Ramos (cell line): ENCODE measurements around the gene ABCA9.
"Not testable (repeated sequence)": the region's sequence is repeated elsewhere in the genome, so short reads cannot be mapped to it uniquely, and the experiment has no call there.

Experiments used
- in situ Hi-C: fragments of 300-500 bp; cut with MboI; formaldehyde crosslinking; loops from one replicate; pipeline ENCODE4 v1.14.3; 2022; ENCODE audit warnings: low sequenced_read_pairs; ENCODE audit not compliant: unreplicated experiment

ABCA9 gene

DNA sequence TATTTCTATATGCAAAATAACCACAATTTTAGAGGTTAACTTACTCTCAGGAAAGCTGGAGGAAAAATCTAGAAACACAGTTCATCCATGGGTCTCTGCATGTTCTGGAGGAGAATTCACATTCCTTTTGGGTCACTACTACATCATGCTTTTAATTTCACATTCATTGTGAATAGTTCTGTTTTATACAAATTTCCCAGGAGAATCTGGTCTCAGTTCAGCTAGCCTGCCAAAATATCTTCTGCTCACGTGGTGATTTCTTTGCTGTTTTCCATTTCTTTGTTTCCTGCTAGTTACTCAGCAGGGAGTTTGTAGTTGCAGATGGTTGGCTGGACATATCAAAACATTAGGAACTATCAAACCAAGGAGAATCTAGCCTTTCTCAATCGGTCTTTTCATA is at the start of gene ABCA9:
Gene ABCA9 (minus strand): TSS at position 106 of the 400 bp plus-strand sequence. CDS start 9,801 bp downstream, outside the sequence.
- in situ Hi-C loops: no loop called here

DNA sequence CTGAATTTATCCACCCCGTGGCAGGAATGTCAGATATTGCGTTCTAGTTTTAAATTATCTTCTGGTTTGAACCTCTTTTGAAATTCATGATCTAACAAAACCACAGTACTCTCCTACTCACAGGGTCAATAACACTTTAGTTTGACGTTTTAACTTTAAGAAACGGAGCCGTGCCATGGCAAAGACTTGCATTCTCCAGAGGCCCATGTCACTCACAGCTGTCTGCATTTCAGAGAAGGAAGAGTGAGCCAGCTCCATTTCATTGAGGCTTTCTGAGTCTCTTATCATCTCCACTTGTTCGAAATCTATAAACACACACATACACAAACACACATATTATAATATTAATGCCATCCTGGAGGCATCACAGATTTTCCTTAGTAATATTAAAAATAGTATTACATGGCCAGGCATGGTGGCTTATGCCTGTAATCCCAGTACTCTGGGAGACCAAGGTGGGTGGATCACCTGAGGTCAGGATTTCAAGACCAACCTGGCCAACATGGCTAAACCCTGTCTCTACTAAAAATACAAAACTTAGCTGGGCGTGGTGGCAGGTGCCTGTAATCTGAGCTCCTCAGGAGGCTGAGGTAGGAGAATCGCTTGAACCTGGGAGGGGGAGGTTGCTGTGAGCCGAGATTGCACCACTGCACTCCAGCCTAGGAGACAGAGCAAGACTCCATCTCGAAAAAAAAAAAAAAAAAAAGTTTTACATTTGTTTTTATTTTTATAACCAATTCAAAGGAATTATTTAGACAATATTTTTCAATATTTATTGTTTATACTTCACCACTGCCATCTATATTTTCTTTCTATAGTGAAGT is 45.4 kb upstream of the ABCA9 start:
- in situ Hi-C loops: loop anchor here (25.0 kb wide), 1 partner anchor 869 kb away; the partner anchor contains the start of gene AMZ2

GRCh38 chr17:69103557-69104233 is 43.0 kb upstream of the ABCA9 start:
- in situ Hi-C loops: loop anchor here (25.0 kb wide), 1 partner anchor 866 kb away; the partner anchor contains the start of gene AMZ2

DNA sequence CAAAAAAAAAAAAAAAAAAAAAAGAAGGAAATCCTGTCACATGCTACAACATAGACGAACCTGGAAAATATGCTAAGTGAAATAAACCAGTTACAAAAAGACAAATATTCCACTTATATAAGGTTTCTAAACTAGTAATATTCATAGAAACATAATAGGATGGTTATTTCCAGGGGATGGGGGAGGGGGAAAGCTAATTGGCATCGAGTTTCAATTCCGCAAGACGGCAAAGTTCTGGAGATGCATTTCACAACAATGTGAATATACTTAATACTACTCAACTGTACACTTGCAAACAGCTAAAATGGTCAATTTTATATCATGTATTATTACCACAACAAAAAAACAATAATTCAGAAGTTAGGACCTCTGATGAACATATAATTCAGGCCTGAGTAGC is 37.9 kb upstream of the ABCA9 start:
- in situ Hi-C loops: no loop called here

- in situ Hi-C loops: no loop called here
These were observed 35.8 kb upstream of the ABCA9 start for GRCh38 chr17:69096541-69096940.

GRCh38 chr17:69093995-69094394 is 33.3 kb upstream of the ABCA9 start:
- in situ Hi-C loops: no loop called here

DNA sequence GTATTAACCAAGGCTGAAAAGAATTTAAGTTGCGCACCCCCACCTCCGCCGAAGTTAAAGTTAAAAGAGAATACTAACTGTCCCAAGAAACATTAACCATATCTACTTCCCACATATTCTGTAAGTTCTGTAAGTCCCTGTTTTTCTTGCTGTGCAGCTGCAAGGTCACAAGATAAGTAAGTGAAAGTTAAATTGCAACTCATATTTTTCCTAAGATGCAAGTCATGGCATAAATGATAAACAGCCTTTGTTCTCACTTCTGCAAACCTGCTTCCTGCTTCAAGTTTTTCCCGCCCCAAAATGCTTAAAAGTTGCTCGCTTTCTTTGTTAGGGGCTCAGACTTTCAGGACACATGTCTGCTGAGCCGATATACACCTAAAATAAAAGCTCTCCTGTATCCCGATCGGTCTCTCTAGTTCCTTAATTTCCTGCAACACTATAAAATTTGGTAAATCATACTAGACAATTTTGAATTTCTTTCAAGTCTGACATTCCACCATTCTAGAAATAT is 32.6 kb upstream of the ABCA9 start:
- in situ Hi-C loops: no loop called here

- in situ Hi-C loops: no loop called here
These were observed 29.6 kb upstream of the ABCA9 start for GRCh38 chr17:69090365-69090764.

- in situ Hi-C loops: no loop called here
These were observed 28.0 kb upstream of the ABCA9 start for GRCh38 chr17:69088643-69089200.

- in situ Hi-C loops: no loop called here
These were observed 25.9 kb upstream of the ABCA9 start for GRCh38 chr17:69086641-69087040.

DNA sequence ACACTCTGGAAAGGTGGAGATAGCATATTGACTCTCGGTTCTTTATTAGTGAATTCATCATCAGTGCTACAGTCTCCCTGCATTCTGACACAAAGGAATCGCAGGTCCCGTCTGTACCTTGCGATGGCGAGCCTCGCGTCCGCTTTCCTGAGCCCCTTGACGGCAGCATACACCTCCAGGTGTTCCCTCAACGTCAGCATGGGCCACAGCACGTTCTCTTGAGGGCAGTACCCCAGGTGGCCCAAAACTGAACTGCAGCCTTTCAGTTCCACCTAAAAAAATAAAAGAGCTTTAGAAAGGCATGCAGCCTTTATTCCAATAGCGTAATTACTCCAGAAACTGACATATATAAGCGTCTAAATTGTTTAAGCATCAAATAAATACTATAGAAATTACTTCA is 24.2 kb upstream of the ABCA9 start:
- in situ Hi-C loops: no loop called here

DNA sequence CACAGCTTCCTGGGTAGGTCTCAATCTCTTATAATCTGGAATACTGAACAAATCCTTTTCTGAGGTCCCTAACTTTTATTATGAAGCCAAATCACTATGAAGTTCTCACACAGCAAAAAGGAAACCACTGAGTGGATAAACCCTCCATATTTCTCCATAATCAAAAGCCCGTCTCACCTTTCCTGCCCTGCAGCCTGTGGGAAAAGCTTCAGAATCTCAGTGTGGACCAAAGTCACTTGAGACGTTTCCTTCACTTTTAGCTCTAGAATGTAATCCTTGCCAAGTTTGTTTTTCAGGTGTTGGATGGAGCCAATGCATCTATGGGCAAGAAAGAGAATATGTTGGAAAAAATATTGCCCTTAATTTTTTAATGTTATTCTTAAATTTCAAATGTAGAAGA is 22.0 kb upstream of the ABCA9 start:
- in situ Hi-C loops: no loop called here

GRCh38 chr17:69078864-69079263 is 18.1 kb upstream of the ABCA9 start:
- in situ Hi-C loops: no loop called here

GRCh38 chr17:69075823-69076222 is 15.1 kb upstream of the ABCA9 start:
- in situ Hi-C loops: no loop called here

GRCh38 chr17:69073392-69073791 is 12.7 kb upstream of the ABCA9 start:
- in situ Hi-C loops: not testable (repeated sequence)

DNA sequence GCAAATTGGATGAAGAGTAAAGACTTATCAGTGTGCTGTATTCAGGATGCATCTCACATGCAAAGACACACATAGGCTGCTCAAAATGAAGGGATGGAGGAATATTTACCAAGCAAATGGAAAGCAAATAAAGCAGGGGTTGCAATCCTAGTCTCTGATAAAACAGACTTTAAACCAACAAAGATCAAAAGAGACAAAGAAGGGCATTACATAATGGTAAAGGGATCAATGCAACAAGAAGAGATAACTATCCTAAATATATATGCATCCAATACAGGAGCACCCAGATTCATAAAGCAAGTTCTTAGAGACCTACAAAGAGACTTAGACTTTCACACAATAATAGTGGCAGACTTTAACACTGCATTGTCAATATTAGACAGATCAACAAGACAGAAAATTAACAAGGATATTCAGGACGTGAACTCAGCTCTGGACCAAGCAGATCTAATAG is 12.1 kb upstream of the ABCA9 start:
- in situ Hi-C loops: not testable (repeated sequence)

- in situ Hi-C loops: not testable (repeated sequence)
These were observed 10.5 kb upstream of the ABCA9 start for GRCh38 chr17:69071233-69071586.

DNA sequence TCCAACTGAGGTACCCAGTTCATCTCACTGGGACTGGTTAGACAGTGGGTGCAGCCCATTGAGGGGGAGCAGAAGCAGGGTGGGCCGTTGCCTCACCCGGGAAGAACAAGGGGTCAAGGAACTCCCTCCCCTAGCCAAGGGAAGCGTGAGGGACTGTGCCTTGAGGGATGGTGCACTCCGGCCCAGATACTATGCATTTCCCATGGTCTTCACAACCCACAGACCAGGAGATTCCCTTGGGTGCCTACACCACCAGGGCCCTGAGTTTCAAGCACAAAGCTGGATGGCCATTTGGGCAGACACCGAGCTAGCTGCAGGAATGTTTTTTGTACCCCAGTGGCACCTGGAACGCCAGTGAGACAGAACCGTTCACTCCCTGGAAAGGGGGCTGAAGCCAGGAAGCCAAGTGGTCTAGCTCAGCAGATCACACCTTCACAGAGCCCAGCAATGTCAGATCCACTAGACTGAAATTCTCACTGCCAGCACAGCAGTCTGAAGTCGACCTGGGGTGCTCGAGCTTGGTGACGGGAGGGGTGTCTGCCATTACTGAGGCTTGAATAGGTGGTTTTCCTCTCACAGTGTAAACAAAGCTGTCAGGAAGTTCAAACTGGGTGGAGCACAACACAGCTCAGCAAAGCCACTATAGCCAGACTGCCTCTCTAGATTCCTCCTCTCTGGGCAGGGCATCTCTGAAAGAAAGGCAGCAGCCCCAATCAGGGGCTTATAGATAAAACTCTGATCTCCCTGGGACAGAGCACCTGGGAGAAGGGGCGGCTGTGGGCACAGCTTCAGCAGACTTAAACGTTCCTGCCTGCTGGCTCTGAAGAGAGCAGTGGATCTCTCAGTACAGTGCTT is 9.9 kb upstream of the ABCA9 start:
- in situ Hi-C loops: not testable (repeated sequence)

DNA sequence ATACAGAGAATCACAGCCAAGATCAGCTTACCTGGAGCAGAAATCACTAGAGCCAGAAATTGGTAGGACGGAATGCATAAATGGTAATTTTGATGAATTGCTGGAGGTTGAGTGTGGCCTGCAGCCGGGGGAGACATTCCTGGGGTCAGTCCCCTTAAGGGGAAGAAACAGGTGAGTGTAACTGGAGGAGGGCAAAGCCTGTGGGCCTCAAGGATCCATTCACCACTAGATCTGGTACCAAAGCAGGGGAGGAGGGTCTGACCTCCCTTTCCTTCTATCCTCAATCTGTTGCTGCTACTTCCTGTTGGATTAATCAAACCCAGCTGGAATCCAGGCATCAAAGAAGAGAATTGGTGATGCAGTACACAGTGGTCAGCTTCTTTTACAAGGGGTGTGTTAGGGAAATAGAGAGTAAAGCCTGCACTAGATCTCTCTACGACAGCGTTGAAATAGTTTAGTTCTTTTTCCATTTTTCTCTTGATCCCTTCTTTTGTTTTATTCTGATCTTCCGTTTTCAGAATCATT is 8.6 kb upstream of the ABCA9 start:
- in situ Hi-C loops: no loop called here
